ENCODE results near the gene STARD8.
A peak's percentile ranks its signal among the peaks of the same experiment; 100 is the strongest.
"Not testable (repeated sequence)": the region's sequence is repeated elsewhere in the genome, so short reads cannot be mapped to it uniquely, and the experiment has no call there.

Gene STARD8

GRCh38 chrX:68647156-68647957, at the start of gene STARD8:
STARD8 (plus strand) TSS chrX:68647666; CDS start chrX:68647883, 217 bp downstream.
- Histone ChIP-seq H3K4me3 (peak within 1 kb of the TSS; percentile 37 to 48), H3K36me3 (no peaks in the 10 kb centered on the region), H3K27me3 (no peaks in the 10 kb centered on the region), H3K9me3 (no peaks in the 10 kb centered on the region), H3K27ac (peak within 1 kb of the TSS in 1 of 2 donors; percentile 49), H3K4me1 (peaks cover 0 to 10% (median 5%) of the 10 kb centered on the region in 4 donors)
- DNase-seq = peak in 1 of 2 donors; percentile 66
- TF ChIP-seq CTCF (IDR thresholded peaks at IDR 0.05) = no peak
- intact Hi-C loops (cut with DNase I; ENCODE audit: low total_unique reads) = no loop called here

- intact Hi-C loops (cut with DNase I; ENCODE audit: low total_unique reads) = no loop called here
- Histone ChIP-seq H3K9me3 (peaks cover 0 to 40% (median 39%) of the 10 kb centered on the region in 3 donors), H3K4me1 (no peaks in the 10 kb centered on the region), H3K27ac (no peak overlapping the region), H3K36me3 (no peaks in the 10 kb centered on the region), H3K4me3 (no peak overlapping the region), H3K27me3 (no peaks in the 10 kb centered on the region)
- no peak for DNase-seq
- no peak for TF ChIP-seq CTCF (IDR thresholded peaks at IDR 0.05)
These were observed 48.6 kb upstream of the STARD8 start for GRCh38 chrX:68598841-68599240.

GRCh38 chrX:68599256-68600152, 48.0 kb upstream of the STARD8 start:
- Histone ChIP-seq H3K9me3 (peaks cover 0 to 40% (median 35%) of the 10 kb centered on the region in 3 donors), H3K27ac (no peak overlapping the region), H3K4me1 (no peaks in the 10 kb centered on the region), H3K27me3 (no peaks in the 10 kb centered on the region), H3K36me3 (no peaks in the 10 kb centered on the region), H3K4me3 (no peak overlapping the region)
- DNase-seq = no peak
- peak; percentile 7 to 26 for TF ChIP-seq CTCF (IDR thresholded peaks at IDR 0.05)
- intact Hi-C loops (cut with DNase I; ENCODE audit: low total_unique reads) = no loop called here

GRCh38 chrX:68604216-68604615, 43.2 kb upstream of the STARD8 start:
- H3K9me3 ChIP-seq = peaks cover 0 to 37% (median 34%) of the 10 kb centered on the region in 3 donors
- intact Hi-C loops (cut with DNase I; ENCODE audit: low total_unique reads); H3K4me1 ChIP-seq; H3K27ac ChIP-seq; H3K36me3 ChIP-seq; H3K4me3 ChIP-seq; H3K27me3 ChIP-seq; DNase-seq: not testable (repeated sequence)

GRCh38 chrX:68614733-68615132, 32.7 kb upstream of the STARD8 start:
- H3K27ac ChIP-seq; DNase-seq; H3K9me3 ChIP-seq; H3K27me3 ChIP-seq; H3K4me3 ChIP-seq; intact Hi-C loops (cut with DNase I; ENCODE audit: low total_unique reads); H3K36me3 ChIP-seq; H3K4me1 ChIP-seq: not testable (repeated sequence)

- Histone ChIP-seq H3K27ac (no peak overlapping the region), H3K9me3 (no peaks in the 10 kb centered on the region), H3K4me1 (no peaks in the 10 kb centered on the region), H3K36me3 (no peaks in the 10 kb centered on the region), H3K4me3 (no peak overlapping the region), H3K27me3 (no peaks in the 10 kb centered on the region)
- no peak for DNase-seq
- intact Hi-C loops (cut with DNase I; ENCODE audit: low total_unique reads) = no loop called here
- no peak for TF ChIP-seq CTCF (IDR thresholded peaks at IDR 0.05)
These were observed 19.5 kb upstream of the STARD8 start for GRCh38 chrX:68627986-68628385.

GRCh38 chrX:68629936-68630335, 17.5 kb upstream of the STARD8 start:
- H3K27me3 ChIP-seq; DNase-seq; H3K4me3 ChIP-seq; H3K9me3 ChIP-seq; intact Hi-C loops (cut with DNase I; ENCODE audit: low total_unique reads); H3K27ac ChIP-seq; H3K4me1 ChIP-seq; H3K36me3 ChIP-seq: not testable (repeated sequence)
